ENCODE measurements around the gene CTDP1.
"Not testable (repeated sequence)": the region's sequence is repeated elsewhere in the genome, so short reads cannot be mapped to it uniquely, and the experiment has no call there.

The CTDP1 gene

GRCh38 chr18:79706006-79706405 is 26.4 kb downstream of the CTDP1 start:
- no peak for DNase-seq

- DNase-seq, result no peak
Measured at GRCh38 chr18:79706658-79707057, 27.1 kb downstream of the CTDP1 start.

- no peak for DNase-seq
Measured at GRCh38 chr18:79707239-79707638, 27.6 kb downstream of the CTDP1 start.

- no peak for DNase-seq
Measured at GRCh38 chr18:79707671-79708070, 28.1 kb downstream of the CTDP1 start.

GRCh38 chr18:79708412-79708811 is 28.8 kb downstream of the CTDP1 start:
- no peak for DNase-seq

- DNase-seq, result no peak
Measured at GRCh38 chr18:79712206-79712857, 32.7 kb downstream of the CTDP1 start.

GRCh38 chr18:79713341-79713740 is 33.7 kb downstream of the CTDP1 start:
- no peak for DNase-seq

- DNase-seq, result no peak
Measured at GRCh38 chr18:79714531-79715240, 35.1 kb downstream of the CTDP1 start.

- DNase-seq, result no peak
Measured at GRCh38 chr18:79715280-79715679, 35.7 kb downstream of the CTDP1 start.

GRCh38 chr18:79717059-79717458 is 37.5 kb downstream of the CTDP1 start:
- no peak for DNase-seq

- DNase-seq, result no peak
Measured at GRCh38 chr18:79717555-79718074, 38.0 kb downstream of the CTDP1 start.

GRCh38 chr18:79718126-79718525 is 38.5 kb downstream of the CTDP1 start:
- DNase-seq, result no peak

GRCh38 chr18:79718878-79719477 is 39.4 kb downstream of the CTDP1 start:
- no peak for DNase-seq

- DNase-seq, result not testable (repeated sequence)
Measured at GRCh38 chr18:79719478-79720358, 40.1 kb downstream of the CTDP1 start.

- no peak for DNase-seq
Measured at GRCh38 chr18:79720359-79720733, 40.7 kb downstream of the CTDP1 start.

GRCh38 chr18:79723036-79723435 is 43.4 kb downstream of the CTDP1 start:
- DNase-seq, result no peak

GRCh38 chr18:79723628-79724027 is 44.0 kb downstream of the CTDP1 start:
- no peak for DNase-seq

GRCh38 chr18:79724299-79725080 is 44.9 kb downstream of the CTDP1 start:
- DNase-seq, result no peak

- DNase-seq, result no peak
Measured at GRCh38 chr18:79725486-79725885, 45.9 kb downstream of the CTDP1 start.

GRCh38 chr18:79726721-79727120 is 47.1 kb downstream of the CTDP1 start:
- DNase-seq, result no peak

GRCh38 chr18:79727211-79727610 is 47.6 kb downstream of the CTDP1 start:
- no peak for DNase-seq

- DNase-seq, result no peak
Measured at GRCh38 chr18:79728931-79729586, 49.5 kb downstream of the CTDP1 start.
